ENCODE measurements around the gene PRELID3B. TPM values are rescaled to one million over a fixed set of nuclear protein-coding genes. Genes with fewer than 3 reads are reported as not detected.

The PRELID3B gene
- total and polyA plus RNA-seq, 2 experiments from 2014 or later = 64.1 to 75.8 TPM

DNA sequence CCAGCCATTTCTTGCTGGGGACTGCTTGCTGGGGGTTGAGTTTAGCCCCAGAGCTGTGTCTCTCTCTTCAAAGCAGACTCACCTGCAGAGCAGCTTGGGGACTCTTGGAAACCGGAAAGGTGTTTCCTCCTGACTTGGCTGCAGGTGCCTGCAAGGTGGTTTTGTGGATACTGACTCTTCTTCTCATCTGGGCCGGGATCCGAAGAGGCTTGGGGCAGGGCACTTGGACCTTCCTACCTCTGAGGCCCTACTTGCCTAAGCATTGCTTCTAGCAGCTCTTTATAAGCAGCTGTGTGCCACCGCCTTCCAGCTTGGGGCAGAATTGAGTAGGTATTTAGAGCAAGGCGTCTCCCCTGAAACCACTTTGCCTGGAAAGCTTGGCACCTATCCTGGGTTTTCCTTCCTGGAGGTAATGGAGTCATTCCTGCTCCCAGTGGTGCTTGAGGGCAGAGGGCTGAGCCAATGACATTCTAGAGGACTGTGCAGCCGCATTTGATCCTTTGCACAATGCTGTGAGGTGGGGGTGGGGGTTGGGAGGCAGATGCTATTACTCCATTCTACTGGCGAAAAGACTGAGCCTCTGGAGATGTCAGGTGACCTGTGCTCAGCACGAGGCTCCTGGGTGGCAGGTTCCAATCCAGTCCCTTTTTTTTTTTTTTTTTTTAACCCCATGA lies 32.1 kb downstream of the PRELID3B start:
- H3F3A ChIP-seq (ENCODE audit: insufficient read depth) = peaks cover 19% of the 10 kb centered on the region
- no peaks in the 10 kb centered on the region for H3K9me3 ChIP-seq (ENCODE audit: low read depth)
- H2AFZ ChIP-seq = peak overlapping the region; percentile 73
- peak overlapping the region; percentile 91 for H3K27ac ChIP-seq
- in situ Hi-C loops (cut with MboI) = loop anchor here (25.0 kb wide), 1 partner anchor 773 kb away; the partner anchor contains the start of gene ANKRD60
- no peaks in the 10 kb centered on the region for H4K20me1 ChIP-seq (ENCODE audit: insufficient read depth)
- no peak overlapping the region for H3K4me3 ChIP-seq
- WGBS, 2 experiments (ENCODE audit: low coverage in 1 of 2, low lambda C conversion rate in 2 of 2, missing lambda C conversion rate in 2 of 2) = 85 to 87% methylated on average over 8 of the region's 8 CpGs
- no peak for DNase-seq
- H3K9ac ChIP-seq = peak overlapping the region; percentile 50
- H3K27me3 ChIP-seq (replicated peaks; ENCODE audit: insufficient read depth) = no peaks in the 10 kb centered on the region
- H3K4me1 ChIP-seq (ENCODE audit: insufficient read depth) = peaks cover 33% of the 10 kb centered on the region
- peak overlapping the region; percentile 59 for H3K4me2 ChIP-seq (ENCODE audit: unreplicated experiment)
- H3K36me3 ChIP-seq (ENCODE audit: low read depth) = no peaks in the 10 kb centered on the region
- TF ChIP-seq EZH2 (IDR thresholded peaks at IDR 0.05; ENCODE audit: insufficient read depth, poor library complexity, severe bottlenecking) = no peak
- no peak for TF ChIP-seq EZH2phosphoT487 (IDR thresholded peaks at IDR 0.05; ENCODE audit: insufficient read depth, low read depth)
- H3K79me2 ChIP-seq (ENCODE audit: insufficient read depth) = peaks cover 14% of the 10 kb centered on the region
- H3K9me2 ChIP-seq (ENCODE audit: insufficient read depth) = no peaks in the 10 kb centered on the region

DNA sequence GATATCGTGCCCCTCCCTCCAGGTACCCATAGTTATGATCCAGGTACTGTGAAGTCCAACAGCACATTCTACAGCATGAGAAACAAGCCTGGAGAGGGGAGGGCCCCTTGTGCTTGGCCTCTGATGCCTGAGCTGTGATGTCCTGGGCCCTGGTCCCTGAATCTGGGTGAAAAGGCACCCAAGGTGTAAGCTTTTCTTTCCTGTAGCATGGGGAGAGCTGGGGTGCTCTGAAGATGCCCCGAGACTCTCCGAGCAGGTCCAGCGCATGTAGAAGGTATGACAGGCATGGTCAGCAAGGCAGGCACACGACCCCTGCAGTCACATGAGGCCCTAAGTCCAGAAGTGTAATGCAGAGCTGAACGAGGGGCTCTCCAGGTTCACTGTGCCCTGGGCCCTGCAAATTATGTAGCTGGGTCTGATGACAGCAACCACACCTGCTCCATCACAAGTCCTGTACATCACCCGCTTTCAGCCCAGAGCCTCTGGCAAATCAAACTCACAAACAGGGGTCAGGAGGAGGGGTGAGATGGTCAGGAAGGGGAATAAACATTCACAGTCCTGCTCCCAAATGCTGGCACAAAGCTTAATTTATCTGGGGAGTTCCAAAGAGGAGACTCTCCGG lies 33.8 kb downstream of the PRELID3B start:
- H4K20me1 ChIP-seq (ENCODE audit: insufficient read depth) = no peaks in the 10 kb centered on the region
- no peak overlapping the region for H2AFZ ChIP-seq
- H3K9me2 ChIP-seq (ENCODE audit: insufficient read depth) = no peaks in the 10 kb centered on the region
- H3K36me3 ChIP-seq (ENCODE audit: low read depth) = no peaks in the 10 kb centered on the region
- in situ Hi-C loops (cut with MboI) = loop anchor here (25.0 kb wide), 1 partner anchor 772 kb away; the partner anchor contains the start of gene ANKRD60
- no peaks in the 10 kb centered on the region for H3K9me3 ChIP-seq (ENCODE audit: low read depth)
- H3K4me3 ChIP-seq = no peak overlapping the region
- no peak overlapping the region for H3K9ac ChIP-seq
- no peak for DNase-seq
- H3K4me1 ChIP-seq (ENCODE audit: insufficient read depth) = peaks cover 28% of the 10 kb centered on the region
- peaks cover 30% of the 10 kb centered on the region for H3K79me2 ChIP-seq (ENCODE audit: insufficient read depth)
- H3K4me2 ChIP-seq (ENCODE audit: unreplicated experiment) = no peak overlapping the region
- H3K27me3 ChIP-seq (replicated peaks; ENCODE audit: insufficient read depth) = no peaks in the 10 kb centered on the region
- H3K27ac ChIP-seq = no peak overlapping the region
- H3F3A ChIP-seq (ENCODE audit: insufficient read depth) = peaks cover 10% of the 10 kb centered on the region
- 87 to 91% methylated on average over 8 of the region's 8 CpGs for WGBS, 2 experiments (ENCODE audit: low coverage in 1 of 2, low lambda C conversion rate in 2 of 2, missing lambda C conversion rate in 2 of 2)
- TF ChIP-seq EZH2 (IDR thresholded peaks at IDR 0.05; ENCODE audit: insufficient read depth, poor library complexity, severe bottlenecking) (no peak), EZH2phosphoT487 (IDR thresholded peaks at IDR 0.05; ENCODE audit: insufficient read depth, low read depth) (no peak)

DNA sequence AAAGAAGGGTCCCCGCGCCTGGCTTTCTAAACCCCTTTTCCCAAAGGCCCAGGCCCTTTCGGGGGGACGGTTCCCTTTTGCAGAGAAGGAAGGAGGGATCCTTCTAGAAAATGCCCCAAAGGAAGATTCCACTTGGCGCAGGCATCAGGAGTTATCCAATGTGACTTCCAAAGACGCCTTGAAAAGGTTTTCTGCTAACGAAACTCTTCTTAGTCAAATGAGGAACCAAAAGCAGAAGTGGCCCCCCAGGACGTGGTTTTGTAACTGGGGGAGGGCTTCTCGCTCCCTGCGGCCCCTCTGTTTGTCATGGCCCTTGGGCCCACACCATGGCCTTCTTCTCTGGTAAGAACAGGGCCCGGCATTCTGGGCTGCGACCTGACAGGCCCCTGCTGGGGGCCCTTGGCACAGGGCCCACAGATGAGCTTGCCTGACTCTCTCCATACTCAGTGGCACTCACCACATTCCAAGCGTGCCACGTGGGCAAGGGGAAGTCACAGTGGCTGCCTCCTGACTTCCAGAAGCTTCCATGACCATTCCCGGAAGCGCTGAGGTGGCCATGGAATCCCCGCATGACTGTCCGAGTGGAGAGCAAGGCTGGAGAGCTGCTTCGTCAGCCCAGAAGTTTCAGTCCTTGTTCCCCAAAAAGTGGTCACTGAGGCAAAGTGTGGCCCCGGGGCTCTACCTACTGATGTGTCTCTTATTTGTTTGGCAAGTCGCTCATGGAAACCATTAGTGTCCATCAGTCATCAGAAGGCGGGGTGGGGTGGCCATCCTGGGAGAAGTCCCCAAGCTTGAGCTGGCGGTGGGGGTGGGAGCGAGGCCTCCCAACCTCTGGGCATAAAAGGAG lies 34.7 kb downstream of the PRELID3B start:
- peak overlapping the region; percentile 82 for H2AFZ ChIP-seq
- TF ChIP-seq EZH2phosphoT487 (IDR thresholded peaks at IDR 0.05; ENCODE audit: insufficient read depth, low read depth) = no peak
- TF ChIP-seq EZH2 (IDR thresholded peaks at IDR 0.05; ENCODE audit: insufficient read depth, poor library complexity, severe bottlenecking) = no peak
- H3K4me1 ChIP-seq (ENCODE audit: insufficient read depth) = peaks cover 25% of the 10 kb centered on the region
- 0 out of 2 replicates have a peak, but pooled peaks cover 5% of the 10 kb centered on the region for H3F3A ChIP-seq (ENCODE audit: insufficient read depth)
- H4K20me1 ChIP-seq (ENCODE audit: insufficient read depth) = no peaks in the 10 kb centered on the region
- H3K36me3 ChIP-seq (ENCODE audit: low read depth) = no peaks in the 10 kb centered on the region
- WGBS, 2 experiments (ENCODE audit: low coverage in 1 of 2, low lambda C conversion rate in 2 of 2, missing lambda C conversion rate in 2 of 2) = 89 to 90% methylated on average over 24 of the region's 24 CpGs
- in situ Hi-C loops (cut with MboI) = loop anchor here (25.0 kb wide), 1 partner anchor 771 kb away; the partner anchor contains the start of gene ANKRD60
- peak overlapping the region; percentile 91 for H3K9ac ChIP-seq
- H3K4me3 ChIP-seq = peak overlapping the region; percentile 81; the same call in 1 of the 2 replicates
- no peak for DNase-seq
- peaks cover 39% of the 10 kb centered on the region for H3K79me2 ChIP-seq (ENCODE audit: insufficient read depth)
- no peaks in the 10 kb centered on the region for H3K27me3 ChIP-seq (replicated peaks; ENCODE audit: insufficient read depth)
- no peaks in the 10 kb centered on the region for H3K9me3 ChIP-seq (ENCODE audit: low read depth)
- no peaks in the 10 kb centered on the region for H3K9me2 ChIP-seq (ENCODE audit: insufficient read depth)
- H3K27ac ChIP-seq = no peak overlapping the region
- peak overlapping the region; percentile 89 for H3K4me2 ChIP-seq (ENCODE audit: unreplicated experiment)

Data from GM23248 (cell line).